Activated CD8-positive, alpha-beta memory T cell treated with anti-CD3 and anti-CD28 coated beads for 48 hours (primary cell): ENCODE results near the gene SLC35B4.

Experiments used
- DNase-seq, 3 experiments: peaks; one replicate each; pipeline ENCODE4 v3.0.0-alpha.2; 2020; ENCODE audit warnings: low read depth in 2 of 3, low spot score in 2 of 3

SLC35B4 gene

GRCh38 chr7:134316539-134317344 lies at the start of gene SLC35B4:
Gene SLC35B4 (minus strand): TSS chr7:134316930. CDS start chr7:134316751, 179 bp downstream.
- peak; percentile 79 to 91 (median 91) for DNase-seq

- DNase-seq, result no peak
Measured at GRCh38 chr7:134366481-134366880, 49.8 kb upstream of the SLC35B4 start.

DNA sequence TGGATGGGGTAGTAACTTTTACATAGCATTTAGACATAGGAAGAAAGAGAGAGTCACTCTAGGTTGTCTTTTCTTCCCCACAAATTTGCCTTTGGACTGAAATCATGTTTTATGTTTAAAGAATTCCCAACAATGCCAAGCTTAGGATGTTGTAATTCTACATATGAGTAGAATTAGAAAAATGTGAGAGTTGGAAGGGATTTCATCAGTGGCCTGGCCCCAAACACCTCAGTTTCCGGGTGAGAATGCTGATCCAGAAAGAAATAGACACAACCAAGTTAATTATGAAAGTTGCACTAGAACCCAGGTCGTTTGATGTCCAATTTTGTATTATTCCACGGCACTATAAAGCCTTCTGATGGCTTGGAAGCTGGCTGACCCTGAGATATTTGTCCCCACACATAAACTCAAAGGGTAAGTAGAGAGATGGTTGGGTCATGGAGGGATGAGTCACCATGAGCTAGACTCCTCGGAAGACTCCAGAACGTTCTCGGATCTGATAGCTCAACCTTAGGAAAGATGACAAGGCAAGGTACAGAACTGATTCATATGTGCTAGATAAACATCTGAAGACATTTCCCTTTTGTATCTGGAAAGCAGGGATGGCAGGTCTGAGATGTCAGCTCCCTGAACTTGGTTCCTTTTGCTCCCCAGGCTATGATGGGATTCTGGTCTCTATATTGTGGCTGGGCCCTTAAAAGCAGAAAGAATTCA lies 48.8 kb upstream of the SLC35B4 start:
- DNase-seq, result no peak

GRCh38 chr7:134364619-134365037 lies 47.9 kb upstream of the SLC35B4 start:
- DNase-seq, result no peak

GRCh38 chr7:134362587-134363483 lies 46.1 kb upstream of the SLC35B4 start:
- DNase-seq, result no peak

DNA sequence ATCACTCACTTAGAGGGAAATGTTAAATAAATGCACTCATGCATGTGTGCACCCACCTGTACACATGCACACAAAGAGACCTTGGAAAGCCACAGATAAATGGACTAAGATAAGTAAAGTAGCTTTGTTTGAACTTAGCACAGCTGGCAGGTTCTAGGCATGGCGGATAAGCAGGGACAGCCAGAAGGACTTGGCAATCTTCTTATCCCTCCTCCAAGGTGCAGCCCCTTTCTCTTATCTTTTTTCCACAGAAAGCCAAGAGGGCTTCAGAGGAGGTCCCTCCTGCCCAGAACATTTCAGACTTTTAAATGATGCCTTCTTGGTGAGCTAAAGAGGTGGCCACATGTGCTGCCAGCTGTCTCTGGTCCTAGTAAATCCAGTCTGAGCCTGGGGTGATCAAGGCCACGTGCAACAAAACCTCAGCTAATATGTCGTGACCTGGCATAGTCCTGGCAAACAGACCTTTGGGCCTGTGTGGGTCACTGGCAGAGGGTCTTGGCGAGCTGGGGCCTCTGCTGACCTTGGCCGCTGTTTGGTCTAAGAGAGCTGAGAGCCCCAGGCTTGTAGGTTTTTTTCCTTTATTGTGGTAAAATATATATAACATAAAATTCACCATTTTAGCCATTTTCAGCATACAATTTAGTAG lies 43.2 kb upstream of the SLC35B4 start:
- DNase-seq, result no peak

- no peak for DNase-seq
Measured at GRCh38 chr7:134357486-134357885, 40.8 kb upstream of the SLC35B4 start.

- DNase-seq, result no peak
Measured at GRCh38 chr7:134356421-134356936, 39.7 kb upstream of the SLC35B4 start.

GRCh38 chr7:134355927-134356326 lies 39.2 kb upstream of the SLC35B4 start:
- no peak for DNase-seq

DNA sequence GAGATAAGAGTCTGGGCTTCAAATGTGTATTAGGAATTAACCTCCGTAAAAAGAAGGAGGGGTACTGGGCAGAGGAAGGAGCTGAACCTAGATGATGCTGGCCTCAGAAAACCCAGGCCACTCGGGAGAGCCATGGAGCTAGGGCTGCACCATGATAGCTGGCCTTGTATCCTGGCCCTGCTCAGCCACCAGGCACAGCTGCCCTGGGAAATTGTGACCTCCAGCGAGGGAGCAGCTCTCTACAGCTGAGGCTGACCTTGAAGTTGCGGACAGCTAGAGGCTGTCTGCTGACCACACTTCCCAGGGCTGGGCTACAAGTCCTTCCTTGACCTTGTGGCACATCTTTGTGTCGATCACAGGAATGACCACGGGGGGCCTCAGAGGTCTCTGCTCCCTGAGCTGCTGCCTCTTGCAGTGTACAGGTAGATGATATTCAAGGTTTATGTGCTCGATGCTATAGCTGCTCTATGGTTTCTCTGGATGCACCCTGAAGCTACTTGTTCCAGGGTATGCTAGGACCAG lies 38.3 kb upstream of the SLC35B4 start:
- no peak for DNase-seq

DNA sequence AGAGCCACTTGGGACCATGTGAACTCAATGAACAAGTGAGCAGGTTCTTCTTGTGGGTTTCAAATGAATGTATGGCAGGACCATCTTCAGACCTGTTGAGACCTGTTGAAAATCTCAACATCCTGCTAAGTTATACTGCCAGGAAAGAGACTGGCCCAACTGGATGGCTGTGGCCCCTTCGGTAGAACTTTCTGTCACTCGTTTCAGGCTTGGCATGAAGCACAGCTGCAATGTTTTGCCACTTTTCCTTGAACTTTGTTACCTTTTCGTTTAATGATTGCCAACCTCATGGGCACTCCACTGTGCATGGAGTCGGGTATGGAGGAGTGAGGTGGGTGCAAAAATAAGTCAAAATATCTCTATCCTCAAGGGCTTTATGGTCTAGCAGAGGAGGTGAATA lies 36.7 kb upstream of the SLC35B4 start:
- DNase-seq, result no peak

DNA sequence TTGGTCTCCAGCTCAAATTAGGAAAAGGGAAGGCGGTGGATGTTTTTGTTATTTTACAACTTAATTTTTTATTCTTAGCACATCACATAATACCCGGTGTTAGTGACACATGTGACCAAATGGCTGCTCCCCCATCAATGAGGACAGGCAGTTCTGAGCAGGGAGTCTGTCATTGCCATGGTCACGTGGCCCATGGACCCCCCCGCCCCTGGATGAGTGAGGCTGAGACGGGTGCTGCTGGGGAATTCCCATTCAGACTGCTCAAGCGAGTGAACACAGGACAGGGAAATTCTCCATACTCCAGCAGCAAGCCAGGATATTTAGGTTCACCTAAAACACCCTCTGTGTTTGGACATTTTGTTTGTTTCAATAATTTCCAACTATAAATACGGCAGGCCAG lies 34.7 kb upstream of the SLC35B4 start:
- no peak for DNase-seq

GRCh38 chr7:134350709-134351108 lies 34.0 kb upstream of the SLC35B4 start:
- DNase-seq, result no peak

GRCh38 chr7:134347567-134347966 lies 30.8 kb upstream of the SLC35B4 start:
- no peak for DNase-seq

- DNase-seq, result no peak
Measured at GRCh38 chr7:134343796-134344195, 27.1 kb upstream of the SLC35B4 start.

DNA sequence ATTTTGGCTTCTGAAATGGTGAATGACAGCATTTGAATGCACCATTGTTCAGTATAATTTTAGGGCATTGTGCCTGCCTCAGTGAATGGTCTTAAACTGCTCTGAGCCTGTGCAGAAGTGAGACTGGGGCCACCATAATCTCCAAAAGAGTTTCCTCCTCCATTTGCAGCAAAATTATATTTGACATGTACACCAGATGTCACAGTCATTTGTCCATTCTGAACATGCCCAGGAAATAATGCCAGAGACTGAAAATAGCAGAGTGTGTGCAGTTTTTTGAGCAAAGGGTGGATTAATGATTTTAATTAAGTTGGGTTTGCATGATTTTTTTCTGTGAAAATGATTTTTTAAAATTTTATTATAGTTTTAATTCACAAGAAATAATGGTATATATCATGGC lies 26.4 kb upstream of the SLC35B4 start:
- DNase-seq, result no peak

DNA sequence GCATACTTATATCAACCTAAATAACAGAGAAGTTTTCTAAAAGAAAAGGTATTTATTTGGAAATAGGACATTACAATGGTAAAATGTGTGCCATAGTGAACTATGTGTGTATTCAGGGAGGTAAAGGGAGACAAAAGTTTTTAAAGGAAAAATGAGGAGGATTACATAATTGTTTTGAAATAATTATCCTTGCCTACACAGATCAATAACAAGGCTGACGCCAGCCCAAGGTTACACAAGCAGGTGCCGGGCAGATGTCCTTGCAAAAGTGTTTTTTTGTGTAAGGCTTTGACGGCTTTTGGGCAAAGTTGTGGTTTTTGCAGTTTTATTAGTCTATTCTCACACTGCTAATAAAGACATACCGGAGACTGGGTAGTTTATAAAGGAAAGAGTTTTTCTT lies 22.7 kb upstream of the SLC35B4 start:
- DNase-seq, result no peak

DNA sequence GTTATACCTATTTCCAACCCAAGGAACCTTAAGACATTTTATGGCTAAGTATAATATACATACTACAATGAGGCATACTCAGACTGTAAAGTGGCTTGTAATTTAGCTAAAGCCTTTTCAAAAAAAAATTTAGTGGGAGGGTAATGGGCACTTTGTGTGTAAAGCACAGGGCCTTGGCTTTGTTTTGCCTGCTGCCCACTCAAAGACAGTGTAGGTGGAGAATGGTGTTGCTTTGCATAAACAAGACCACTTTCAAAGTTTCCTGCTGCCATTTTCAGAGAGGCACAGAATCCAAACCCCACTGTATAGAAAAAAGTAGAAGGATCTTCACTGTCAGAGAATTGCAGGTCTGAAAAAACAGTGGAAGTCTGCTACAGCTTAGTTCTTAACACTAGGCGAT lies 21.2 kb upstream of the SLC35B4 start:
- DNase-seq, result no peak

DNA sequence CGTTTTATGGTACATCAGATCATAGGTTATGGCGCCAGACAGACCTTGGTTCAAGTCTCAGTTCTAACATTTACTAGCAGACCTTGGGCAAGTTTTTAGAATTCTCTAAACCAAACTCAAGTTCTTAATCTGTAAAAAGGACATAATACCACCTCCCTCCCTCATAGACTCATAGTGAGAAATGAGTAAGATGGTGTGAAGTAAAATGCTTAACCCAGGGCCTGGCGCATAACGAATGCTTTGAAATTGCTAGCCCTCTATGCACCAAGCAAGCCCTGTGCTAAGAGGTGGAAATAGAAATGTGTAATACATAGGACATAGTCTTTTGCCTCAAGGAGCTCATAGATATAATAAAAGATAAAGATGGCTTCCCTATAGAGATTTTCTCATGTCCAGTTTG lies 17.7 kb upstream of the SLC35B4 start:
- no peak for DNase-seq

GRCh38 chr7:134333943-134334342 lies 17.2 kb upstream of the SLC35B4 start:
- no peak for DNase-seq

DNA sequence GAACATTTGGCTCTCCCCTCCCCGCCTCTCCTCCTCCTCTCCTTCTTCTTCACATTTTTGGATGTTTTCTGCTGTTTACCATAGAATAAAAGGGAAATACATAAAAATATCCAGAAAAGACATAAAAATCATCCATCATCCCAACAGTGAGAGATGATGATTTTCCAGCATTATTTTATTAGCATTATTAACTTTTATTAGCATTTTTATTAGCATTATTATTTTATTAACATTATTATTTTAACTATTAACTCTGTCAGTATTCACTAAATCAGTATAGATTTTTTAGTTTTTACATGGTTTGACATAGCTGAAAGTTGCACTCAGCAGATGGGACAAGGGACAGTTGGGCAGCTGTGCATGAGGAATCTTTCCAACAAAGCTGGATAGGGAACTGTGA lies 16.2 kb upstream of the SLC35B4 start:
- no peak for DNase-seq
